ENCODE data around the gene OR2T5.
"Not testable (repeated sequence)": the region's sequence is repeated elsewhere in the genome, so short reads cannot be mapped to it uniquely, and the experiment has no call there.

The OR2T5 gene

GRCh38 chr1:248488289-248488688 lies at the start of gene OR2T5:
TSS of gene OR2T5 (plus strand) at chr1:248488589. CDS start at chr1:248488589, 0 bp downstream.
- not testable (repeated sequence) for DNase-seq

- DNase-seq = not testable (repeated sequence)
Measured at GRCh38 chr1:248438668-248439067, 49.7 kb upstream of the OR2T5 start.

GRCh38 chr1:248439283-248439682 lies 49.1 kb upstream of the OR2T5 start:
- DNase-seq = not testable (repeated sequence)

- not testable (repeated sequence) for DNase-seq
Measured at GRCh38 chr1:248442500-248443277, 45.7 kb upstream of the OR2T5 start.

- DNase-seq = not testable (repeated sequence)
Measured at GRCh38 chr1:248444603-248445002, 43.8 kb upstream of the OR2T5 start.

- DNase-seq = not testable (repeated sequence)
Measured at GRCh38 chr1:248445399-248445798, 43.0 kb upstream of the OR2T5 start, which contains the start of gene OR2T2. TSS of gene OR2T2 (plus strand) at chr1:248445637. CDS start at chr1:248452798, 7,161 bp downstream.

- not testable (repeated sequence) for DNase-seq
Measured at GRCh38 chr1:248448409-248449074, 39.8 kb upstream of the OR2T5 start.

GRCh38 chr1:248449821-248450465 lies 38.4 kb upstream of the OR2T5 start:
- DNase-seq = not testable (repeated sequence)

- DNase-seq = not testable (repeated sequence)
Measured at GRCh38 chr1:248450466-248451145, 37.8 kb upstream of the OR2T5 start.

- DNase-seq = not testable (repeated sequence)
Measured at GRCh38 chr1:248453619-248454018, 34.8 kb upstream of the OR2T5 start.

GRCh38 chr1:248455045-248455444 lies 33.3 kb upstream of the OR2T5 start:
- DNase-seq = not testable (repeated sequence)

- DNase-seq = not testable (repeated sequence)
Measured at GRCh38 chr1:248456635-248457034, 31.8 kb upstream of the OR2T5 start.

- DNase-seq = not testable (repeated sequence)
Measured at GRCh38 chr1:248459117-248459516, 29.3 kb upstream of the OR2T5 start.

GRCh38 chr1:248471154-248471553 lies 17.2 kb upstream of the OR2T5 start:
- DNase-seq = no peak

- DNase-seq = not testable (repeated sequence)
Measured at GRCh38 chr1:248472111-248472510, 16.3 kb upstream of the OR2T5 start.

GRCh38 chr1:248473051-248473450 lies 15.3 kb upstream of the OR2T5 start, which contains the start of gene OR2T3:
TSS of gene OR2T3 (plus strand) at chr1:248473351. CDS start at chr1:248473351, 0 bp downstream.
- DNase-seq = not testable (repeated sequence)

GRCh38 chr1:248475660-248476059 lies 12.7 kb upstream of the OR2T5 start:
- not testable (repeated sequence) for DNase-seq

GRCh38 chr1:248481686-248482579 lies 6.5 kb upstream of the OR2T5 start:
- peak in 1 of 2 experiments; percentile 19 for DNase-seq

GRCh38 chr1:248496661-248497060 lies 8.3 kb downstream of the OR2T5 start:
- DNase-seq = not testable (repeated sequence)

- not testable (repeated sequence) for DNase-seq
Measured at GRCh38 chr1:248500305-248501035, 12.1 kb downstream of the OR2T5 start.

GRCh38 chr1:248507773-248508172 lies 19.4 kb downstream of the OR2T5 start, which contains the start of gene OR2G6:
TSS of gene OR2G6 (plus strand) at chr1:248508073. CDS start at chr1:248521647, 13,574 bp downstream.
- DNase-seq = not testable (repeated sequence)
